Stimulated activated CD8-positive, alpha-beta memory T cell treated with anti-CD3 and anti-CD28 coated beads, Interleukin-2, amount 100 ng/mL, for 48 hours (primary cell): ENCODE measurements around the gene SPATS2.
"Not testable (repeated sequence)": the region's sequence is repeated elsewhere in the genome, so short reads cannot be mapped to it uniquely, and the experiment has no call there.

Experiments used
- DNase-seq, 2 donors: peaks; one replicate each; pipeline ENCODE4 v3.0.0-alpha.2; 2020; ENCODE audit warnings: low read depth in 2 of 2

SPATS2 gene

DNA sequence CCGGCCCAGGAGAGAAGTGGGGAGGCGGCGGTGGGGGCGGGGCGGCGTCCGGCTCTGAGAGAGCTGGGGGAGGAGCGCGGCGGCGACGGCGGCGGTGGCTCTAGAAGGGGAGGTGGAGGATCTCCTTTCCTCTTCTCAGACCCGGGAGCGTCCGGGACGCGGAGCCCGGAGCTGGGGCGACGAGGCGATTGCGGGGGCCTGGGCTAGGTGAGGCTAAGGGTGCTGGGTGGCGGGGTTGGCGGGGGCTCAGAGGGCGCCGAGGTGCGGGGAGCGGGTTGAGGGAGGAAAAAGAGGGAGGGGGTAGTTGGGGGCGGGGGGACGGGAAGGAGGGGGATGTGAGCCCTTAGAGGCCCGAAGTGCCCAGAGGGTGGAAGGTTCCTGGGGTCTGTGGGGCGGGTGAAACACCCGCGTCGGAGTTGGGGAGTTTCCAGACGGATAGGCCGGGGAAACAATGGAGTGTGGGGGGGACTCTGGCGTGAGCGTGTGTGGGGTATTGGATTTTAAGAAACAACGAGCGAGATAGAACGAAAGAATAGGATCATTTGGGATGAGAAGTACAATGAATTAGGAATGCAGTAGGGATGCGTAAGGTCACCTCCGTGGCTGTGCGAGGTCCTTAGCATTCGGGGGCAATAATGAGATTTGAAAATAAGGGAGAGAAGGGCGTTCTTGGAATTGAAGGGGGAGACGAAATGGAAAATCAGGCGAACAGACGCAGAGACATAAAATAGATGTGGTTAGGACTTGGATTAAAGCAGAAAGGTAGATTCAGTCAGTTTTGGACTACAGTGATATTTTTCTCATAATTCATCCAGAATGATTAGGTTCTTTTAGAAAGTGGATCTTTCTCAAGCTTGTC, at the start of gene SPATS2:
Gene SPATS2, plus strand, starts transcription at position 82 of the 859 bp plus-strand sequence. CDS start 93,551 bp downstream, outside the sequence.
- DNase-seq = peak in 1 of 2 donors; percentile 88

GRCh38 chr12:49320411-49321103, 46.7 kb upstream of the SPATS2 start:
- DNase-seq = not testable (repeated sequence)

DNA sequence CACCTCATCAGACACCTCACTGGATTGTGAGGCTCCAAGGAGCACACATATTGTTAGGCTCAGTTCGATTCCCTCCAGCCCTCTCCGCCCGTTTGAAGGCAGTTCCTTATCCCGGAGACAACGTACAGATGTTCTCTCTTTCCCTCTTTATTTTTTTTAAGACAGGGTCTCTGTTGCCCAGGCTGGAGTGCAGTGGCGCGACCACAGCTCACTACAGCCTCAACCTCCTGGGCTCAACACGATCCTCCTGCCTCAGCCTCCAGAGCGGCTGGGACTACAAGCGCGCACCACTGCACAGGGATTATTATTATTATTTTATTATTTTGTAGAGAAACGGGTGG, 44.9 kb upstream of the SPATS2 start:
- no peak for DNase-seq

- DNase-seq = peak; percentile 93 to 94
These were observed 44.3 kb upstream of the SPATS2 start, which contains the start of gene TROAP for GRCh38 chr12:49322708-49323523. TROAP (plus strand) TSS chr12:49323255; CDS start chr12:49323609, 354 bp downstream.

GRCh38 chr12:49323524-49324097, 43.7 kb upstream of the SPATS2 start:
- no peak for DNase-seq

DNA sequence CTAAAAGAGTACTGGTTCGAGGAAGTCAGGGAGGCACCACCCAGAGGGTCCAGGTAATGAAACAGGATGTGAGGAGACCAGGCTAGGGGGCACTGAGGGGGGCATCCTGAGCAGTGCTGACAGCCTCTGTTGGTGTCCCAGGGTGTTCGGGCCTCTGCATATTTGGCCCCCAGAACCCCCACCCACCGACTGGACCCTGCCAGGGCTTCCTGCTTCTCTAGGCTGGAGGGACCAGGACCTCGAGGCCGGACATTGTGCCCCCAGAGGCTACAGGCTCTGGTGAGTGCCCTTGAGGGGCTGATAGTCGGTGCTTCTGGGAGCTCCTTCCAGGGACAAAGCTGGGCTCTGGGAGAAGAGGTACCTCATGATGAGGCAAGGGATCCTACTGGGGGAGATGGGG, 41.7 kb upstream of the SPATS2 start:
- no peak for DNase-seq

- no peak for DNase-seq
These were observed 39.9 kb upstream of the SPATS2 start for GRCh38 chr12:49327368-49327767.

DNA sequence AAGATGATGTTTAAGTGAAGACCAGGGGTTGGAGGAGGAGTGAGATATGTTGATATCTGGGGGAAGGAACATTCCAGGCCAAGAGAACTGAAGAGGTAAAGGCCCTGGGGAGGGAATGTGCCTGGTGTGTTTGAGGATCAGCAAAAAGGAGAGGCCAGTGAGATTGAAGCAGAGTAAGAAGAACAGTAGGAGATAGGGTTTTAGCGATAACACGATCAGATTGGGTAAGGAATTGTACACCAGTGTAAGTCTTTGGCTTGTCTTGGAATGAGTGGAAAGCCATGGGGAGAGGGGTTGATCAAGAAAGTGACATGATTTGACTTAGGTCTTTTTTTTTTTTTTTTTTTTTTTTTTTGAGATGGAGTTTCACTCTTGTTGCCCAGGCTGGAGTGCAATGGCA, 39.4 kb upstream of the SPATS2 start:
- no peak for DNase-seq

GRCh38 chr12:49328816-49329215, 38.4 kb upstream of the SPATS2 start:
- no peak for DNase-seq

- DNase-seq = no peak
These were observed 37.1 kb upstream of the SPATS2 start for GRCh38 chr12:49330032-49330619.

GRCh38 chr12:49330631-49331379, 36.5 kb upstream of the SPATS2 start:
- no peak for DNase-seq

DNA sequence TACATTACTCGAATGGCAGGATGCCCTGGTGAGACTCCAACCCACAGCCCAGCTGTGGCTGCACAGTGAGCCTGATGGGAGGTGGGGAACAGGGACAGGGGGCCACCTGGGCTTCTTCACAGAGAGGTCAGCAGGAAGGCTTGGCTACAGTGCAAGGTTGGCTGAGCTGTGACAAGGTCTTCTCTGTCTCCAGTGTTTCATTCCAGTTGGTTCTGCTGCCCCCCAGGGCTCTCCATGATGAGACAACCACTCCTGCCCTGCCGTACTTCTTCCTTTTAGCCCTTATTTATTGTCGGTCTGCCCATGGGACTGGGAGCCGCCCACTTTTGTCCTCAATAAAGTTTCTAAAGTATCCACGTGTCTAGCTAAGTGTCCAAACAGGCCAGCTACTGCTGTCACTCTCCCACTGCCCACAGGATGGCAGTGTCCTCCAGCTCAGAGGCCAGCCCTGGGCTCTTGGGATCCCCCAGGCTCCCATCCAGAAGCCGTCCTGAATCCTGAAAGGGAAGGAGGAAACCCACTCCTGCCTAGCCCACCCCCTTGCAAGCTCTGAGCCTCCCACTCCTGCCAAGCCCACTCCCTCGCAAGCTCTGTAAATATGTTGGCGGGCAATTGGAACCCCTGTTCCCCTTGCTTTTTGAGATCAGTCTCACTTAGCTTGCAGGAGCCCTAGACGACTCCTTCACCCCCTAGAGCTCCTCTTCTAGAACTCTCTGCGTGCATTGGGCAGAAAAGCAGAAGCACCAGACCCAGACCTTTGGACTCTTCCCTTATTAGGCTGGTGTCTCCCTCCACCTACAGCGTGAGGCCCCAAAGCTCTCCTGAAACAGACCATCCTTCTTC, 35.7 kb upstream of the SPATS2 start:
- no peak for DNase-seq

DNA sequence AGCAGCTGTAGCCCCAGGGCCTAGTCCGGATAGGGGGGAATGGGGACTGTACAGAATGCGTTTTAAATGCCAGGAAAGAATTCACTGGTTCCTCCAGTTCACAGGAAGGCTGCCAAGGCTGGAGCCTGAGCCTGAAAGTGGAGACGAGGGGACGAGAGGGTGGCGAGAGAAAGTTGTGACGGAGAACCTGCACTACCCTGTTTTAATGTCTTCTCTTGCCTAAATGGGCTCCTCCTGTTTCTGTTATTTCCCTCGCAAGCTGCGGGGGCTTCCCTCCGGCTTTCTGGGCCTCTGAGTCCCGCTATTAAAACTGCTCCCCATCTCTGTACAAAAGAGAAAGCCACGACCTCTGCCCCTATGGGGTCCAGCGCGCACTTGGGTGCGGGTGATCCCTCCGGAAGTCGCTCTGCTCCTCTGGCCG, 34.8 kb upstream of the SPATS2 start:
- no peak for DNase-seq

DNA sequence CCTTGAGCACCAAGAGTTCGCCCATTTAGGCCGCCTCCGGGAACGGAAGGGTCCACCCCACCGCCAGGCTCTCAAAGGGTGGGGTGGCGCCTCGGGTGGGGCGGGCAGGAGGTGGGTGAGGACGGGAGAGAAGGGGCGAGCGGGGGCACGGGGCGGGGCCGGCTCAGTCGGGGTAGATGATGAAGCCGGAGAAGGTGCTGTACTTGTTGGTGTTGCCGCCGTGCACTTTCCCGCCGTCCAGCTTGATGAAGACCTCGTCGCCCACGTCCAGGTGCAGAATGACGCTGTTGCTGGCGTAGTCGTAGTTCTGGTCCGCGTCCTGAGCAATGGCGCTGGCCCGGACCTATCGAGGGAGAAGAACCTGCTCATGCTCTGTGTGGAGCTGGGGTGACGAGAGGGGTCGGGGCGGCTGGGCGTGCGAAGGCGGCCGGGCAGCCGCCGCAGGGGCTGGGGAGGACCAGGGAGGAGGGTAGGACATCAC, 34.3 kb upstream of the SPATS2 start:
- DNase-seq = no peak

GRCh38 chr12:49333778-49334177, 33.5 kb upstream of the SPATS2 start:
- not testable (repeated sequence) for DNase-seq

- DNase-seq = no peak
These were observed 33.0 kb upstream of the SPATS2 start for GRCh38 chr12:49334226-49334625.

DNA sequence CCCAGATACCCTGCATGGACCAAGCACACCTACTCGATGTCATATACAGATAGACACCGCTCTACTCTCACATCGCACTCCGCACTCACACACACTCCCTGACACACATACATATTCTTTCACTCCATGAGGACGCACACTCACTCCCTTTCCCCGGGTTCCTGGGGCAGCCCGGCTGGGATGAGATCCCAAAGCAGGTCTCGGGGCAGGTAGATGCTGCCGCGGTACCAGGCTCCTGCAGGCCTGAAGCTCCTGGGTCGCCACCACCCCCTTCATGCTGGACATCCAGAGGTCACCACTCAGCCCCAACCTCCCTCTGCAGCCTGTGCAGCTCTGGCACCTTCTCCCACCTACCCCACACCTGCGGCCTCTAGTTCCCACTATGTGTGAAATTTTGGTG, 32.6 kb upstream of the SPATS2 start:
- no peak for DNase-seq

DNA sequence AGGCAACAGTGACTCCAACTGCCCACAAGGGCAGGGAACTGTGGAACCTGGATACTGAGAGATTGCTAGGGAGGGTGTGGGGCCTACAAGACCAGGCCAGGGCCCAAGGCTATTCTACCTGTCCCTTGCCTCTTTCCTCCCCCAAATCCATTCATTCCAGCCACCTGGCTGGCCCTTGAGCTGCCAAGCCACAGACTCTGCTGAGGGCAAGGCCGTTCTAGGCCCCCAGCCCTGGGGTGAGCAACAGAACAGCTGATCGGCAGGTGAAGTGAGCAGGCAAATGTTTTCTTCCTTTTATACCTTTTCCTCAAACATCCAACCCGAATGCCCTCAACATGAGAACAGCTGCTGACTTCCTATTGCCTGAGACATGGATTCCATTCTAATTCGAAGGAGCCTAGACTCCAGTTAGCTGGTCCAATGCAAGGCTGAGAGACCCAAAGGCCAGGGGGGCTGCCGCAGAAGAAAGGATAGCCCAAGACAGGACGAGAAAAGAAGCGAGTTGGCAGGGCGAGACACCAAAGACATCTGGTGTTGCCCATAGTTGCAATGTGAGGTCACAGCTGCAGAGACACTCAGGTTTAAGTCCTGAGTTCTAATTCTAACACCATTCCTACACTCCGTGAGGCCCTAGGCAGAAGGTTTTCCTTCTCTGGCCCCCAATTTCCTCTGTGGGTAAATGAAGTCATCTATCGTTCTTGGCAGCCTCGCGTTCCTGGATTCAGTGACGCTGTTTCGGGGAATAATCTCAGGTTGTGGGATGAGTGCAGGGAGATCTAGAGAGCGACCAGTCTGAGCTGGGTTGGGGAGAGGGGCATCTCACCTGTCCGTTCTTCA, 31.9 kb upstream of the SPATS2 start:
- no peak for DNase-seq
